Heart right ventricle (tissue), 16 donors: Measurements from ENCODE around the gene CDC5L. TPM values are rescaled to one million over a fixed set of nuclear protein-coding genes. Genes with fewer than 3 reads are reported as not detected.

Experiments used
- ATAC-seq, 8 donors: fragments of 200-7000 bp; cut with Tn5 transposase; one replicate each; pipeline ENCODE4 v1.9.1; 2020; ENCODE audit warnings: mild to moderate bottlenecking in 8 of 8, moderate library complexity in 8 of 8, moderate number of reproducible peaks in 1 of 8
- DNase-seq, 2 donors: peaks; one replicate each; pipeline ENCODE4 v3.0.0-alpha.2; 2020
- H3K27ac ChIP-seq, 10 donors: fragments of 200-600 bp; sonication (generic) in 2 of 10; one replicate each; pipeline versions ENCODE4 v1.5.0 to v1.8.0; 2020 to 2022; ENCODE audit warnings: mild to moderate bottlenecking in 3 of 10
- H3K27me3 ChIP-seq, 7 donors: fragments of 200-600 bp; one replicate each; pipeline ENCODE4 v1.8.0; 2021 to 2022; ENCODE audit warnings: mild to moderate bottlenecking in 2 of 7
- H3K36me3 ChIP-seq, 9 donors: fragments of 200-600 bp; sonication (generic) in 1 of 9; one replicate each; pipeline versions ENCODE4 v1.5.0 to v1.8.0; 2020 to 2022; ENCODE audit warnings: mild to moderate bottlenecking in 2 of 9
- H3K4me1 ChIP-seq, 9 donors: fragments of 200-600 bp; sonication (generic) in 1 of 9; one replicate each; pipeline versions ENCODE4 v1.5.0 to v1.8.0; 2020 to 2022; ENCODE audit warnings: mild to moderate bottlenecking in 4 of 9
- H3K4me3 ChIP-seq, 10 donors: fragments of 200-600 bp; sonication (generic) in 2 of 10; one replicate each; pipeline versions ENCODE4 v1.5.0 to v1.8.0; 2020 to 2022; ENCODE audit warnings: mild to moderate bottlenecking in 7 of 10, moderate library complexity in 2 of 10
- H3K9me3 ChIP-seq, 11 donors: fragments of 200-600 bp in 10 of 11; sonication (generic) in 2 of 11; one replicate each; pipeline versions ENCODE4 v1.5.0 to v1.8.0; 2013 to 2022; ENCODE audit warnings: mild to moderate bottlenecking in 2 of 11, control low read depth in 1 of 11, moderate library complexity in 1 of 11
- CTCF ChIP-seq, 9 donors: fragments of 200-600 bp; sonication (generic) in 2 of 9; IDR thresholded peaks; one replicate each; pipeline versions ENCODE4 v1.5.0 to v1.8.0; 2021 to 2022; ENCODE audit warnings: antibody characterized with exemption in 9 of 9, mild to moderate bottlenecking in 5 of 9, moderate library complexity in 1 of 9
- WGBS, 2 donors: extraction: QIAGEN DNeasy Blood & Tissue Kit; methylation state at CpG; one replicate each; pipeline ENCODE4 v1.1.7; 2013; ENCODE audit warnings: inconsistent platforms in 1 of 2; 5-methylcytosine and 5-hydroxymethylcytosine counted together
- intact Hi-C, 10 donors: fragments of 100-400 bp; cut with DNase I; formaldehyde crosslinking; loops; one replicate each; pipeline versions ENCODE4 v1.11.1 to v1.14.2; 2022
- polyA plus RNA-seq, 2 donors: library from polyadenylated mRNA; stranded (reverse); fragments of 200-250 nt; gene quantifications; one replicate each; pipeline ENCODE4 v1.2.3, GENCODE V29; 2013
- total RNA-seq, 10 donors: library from RNA; stranded (reverse); fragmentation: NEBNext Ultra II Directional in 3 of 10; extraction: Animal tissue kit (Norgen Biotek cat#: 25700) in 3 of 10; gene quantifications; one replicate each; pipeline versions ENCODE4 v1.2.1 to v1.2.4, GENCODE V29; 2021 to 2023
- donor health status: Arrhythmogenic right ventricular cardiomyopathy.
- donor health status: ischemic (EF 13 %, LVEDD 7.1; RV severe dilation, severe dysfunction).
- donor health status: healthy with polysubstance abuse.
- donor health status: DM: no; HTN: yes; CAD: no.
- donor health status: DM: no; HTN: no; CAD: no.
- donor health status: ischemic (EF 25% LVEDD 6.9; RV normal size, moderate dysfunction).
- donor health status: ischemic (EF 25% LVEDD 5.7; RV mildly dilated, moderate dysfunction).
- donor health status: healthy.
- donor health status: DM: yes; HTN: yes; CAD: no.
- donor health status: Ischemic cardiomyopathy.
- donor health status: ischemic (EF 35%, LVEDD 5.7; RV mildly dilated, moderate dysfunction).
- donor health status: nonischemic (EF 11% LVEDD 7.7; RV severe dilation, severe dysfunction).
- donor health status: DM: yes; HTN: yes; CAD: no.
- donor health status: PGD.
- donor health status: ischemic (EF 29% LVEDD 5.4; RV normal size, mild dysfunction).
- donor health status: nonischemic (EF 23%, LVEDD 6.1; RV moderate dilation, normal function).

CDC5L gene
- total and polyA plus RNA-seq, 12 donors = 5.4 to 26.5 (median 20.5) TPM

DNA sequence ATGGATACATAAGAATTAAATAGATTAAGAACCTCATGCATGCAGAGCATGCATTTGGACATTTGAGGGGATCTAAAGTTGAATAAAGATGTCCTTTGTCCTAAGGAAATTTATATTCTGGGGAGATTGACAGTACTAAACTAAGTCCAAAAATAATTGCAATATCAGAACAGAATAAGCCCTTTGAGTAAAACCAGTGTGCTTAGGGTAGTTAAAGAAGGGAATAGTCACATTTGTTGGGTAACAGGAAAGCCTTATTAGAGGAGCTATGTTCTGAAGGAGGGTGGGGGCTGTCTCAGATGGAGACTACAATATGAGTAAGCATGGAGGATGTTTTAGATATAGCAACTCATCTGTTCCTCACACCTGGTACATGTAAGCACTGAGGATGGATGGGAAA is 35.8 kb downstream of the CDC5L start:
- no peak for ATAC-seq
- no peak for TF ChIP-seq CTCF (IDR thresholded peaks at IDR 0.05)
- no peak overlapping the region for H3K4me3 ChIP-seq
- no peak for DNase-seq
- peaks cover 0 to under 1% (median 0%) of the 10 kb centered on the region in 9 donors for H3K4me1 ChIP-seq
- no peak overlapping the region for H3K27ac ChIP-seq
- H3K36me3 ChIP-seq = peaks cover 0 to 94% (median 55%) of the 10 kb centered on the region in 9 donors
- H3K27me3 ChIP-seq = no peaks in the 10 kb centered on the region
- no peaks in the 10 kb centered on the region for H3K9me3 ChIP-seq
- intact Hi-C loops = no loop called here

DNA sequence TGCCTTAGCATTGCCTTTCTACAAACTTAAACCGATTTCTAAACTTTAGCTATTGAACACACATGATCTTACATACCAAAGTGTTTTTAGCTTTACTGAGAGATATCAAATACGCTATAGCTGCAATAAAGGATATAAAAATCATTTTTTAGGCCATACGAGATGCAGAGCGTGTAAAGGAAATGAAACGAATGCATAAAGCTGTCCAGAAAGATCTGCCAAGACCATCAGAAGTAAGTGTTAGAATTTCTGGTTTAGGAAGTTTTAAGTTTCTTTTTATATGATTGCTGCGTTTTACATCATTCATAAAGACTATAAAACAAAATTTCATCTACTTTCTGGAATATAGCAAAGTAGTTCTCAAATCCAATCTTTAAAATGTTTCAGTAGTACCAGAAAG is 38.4 kb downstream of the CDC5L start:
- TF ChIP-seq CTCF (IDR thresholded peaks at IDR 0.05) = no peak
- Histone ChIP-seq H3K27ac (no peak overlapping the region), H3K36me3 (peaks cover 0 to 100% (median 48%) of the 10 kb centered on the region in 9 donors), H3K4me3 (no peak overlapping the region), H3K9me3 (no peaks in the 10 kb centered on the region), H3K4me1 (peaks cover 0 to 4% (median 0%) of the 10 kb centered on the region in 9 donors), H3K27me3 (no peaks in the 10 kb centered on the region)
- WGBS, 2 donors = 94 to 95% methylated on average over 6 of the region's 6 CpGs
- no peak for ATAC-seq
- DNase-seq = no peak
- intact Hi-C loops = no loop called here

DNA sequence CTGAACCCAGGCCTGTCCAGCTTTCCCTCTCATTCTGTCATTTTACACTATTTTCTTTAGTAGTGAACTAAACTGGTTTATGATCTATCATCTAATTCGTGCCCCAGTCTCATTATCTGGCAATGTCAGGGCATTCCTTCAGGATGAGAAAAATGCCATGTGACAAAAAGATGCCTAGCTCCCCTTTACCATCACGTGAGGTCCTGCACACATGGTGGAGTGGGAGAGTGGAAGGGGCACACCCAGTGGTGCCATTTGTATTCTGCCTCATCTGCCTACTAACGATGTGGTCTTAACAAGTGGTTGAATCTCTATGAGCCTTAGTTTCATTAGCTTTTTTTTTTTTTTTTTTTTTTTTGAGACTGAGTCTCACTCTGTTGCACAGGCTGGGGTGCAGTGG is 41.2 kb downstream of the CDC5L start:
- H3K4me3 ChIP-seq = no peak overlapping the region
- no peak for TF ChIP-seq CTCF (IDR thresholded peaks at IDR 0.05)
- no peaks in the 10 kb centered on the region for H3K27me3 ChIP-seq
- no peak for DNase-seq
- H3K27ac ChIP-seq = no peak overlapping the region
- WGBS, 2 donors = 67 to 75% methylated on average over 3 of the region's 3 CpGs
- no peaks in the 10 kb centered on the region for H3K9me3 ChIP-seq
- intact Hi-C loops = no loop called here
- ATAC-seq = no peak
- peaks cover 0 to 25% (median 16%) of the 10 kb centered on the region in 9 donors for H3K4me1 ChIP-seq
- H3K36me3 ChIP-seq = peaks cover 0 to 95% (median 37%) of the 10 kb centered on the region in 9 donors

- peaks cover 0 to 93% (median 32%) of the 10 kb centered on the region in 9 donors for H3K36me3 ChIP-seq
- WGBS, 2 donors = 90 to 91% methylated on average over 2 of the region's 2 CpGs
- no peak for DNase-seq
- H3K27me3 ChIP-seq = no peaks in the 10 kb centered on the region
- peaks cover 0 to 36% (median 22%) of the 10 kb centered on the region in 9 donors for H3K4me1 ChIP-seq
- no peak overlapping the region for H3K27ac ChIP-seq
- H3K9me3 ChIP-seq = no peaks in the 10 kb centered on the region
- no peak overlapping the region for H3K4me3 ChIP-seq
- intact Hi-C loops = loop anchor here in 1 of 10 donors (2.0 kb wide), 1 partner anchor 26 kb away; no protein-coding TSS in a partner anchor
- ATAC-seq = no peak
- no peak for TF ChIP-seq CTCF (IDR thresholded peaks at IDR 0.05)
Measured at GRCh38 chr6:44430326-44430725, 42.8 kb downstream of the CDC5L start.
